Stomach (tissue), 4 donors: Measurements from ENCODE around the gene SULT1A3.

Experiments
- CTCF ChIP-seq, 7 experiments: fragments of 450-650 bp in 4 of 7; fragments of 200-600 bp in 3 of 7; sonication (generic) in 3 of 7; IDR thresholded peaks; one replicate each; pipeline ENCODE4 v1.5.1; 2016 to 2019; ENCODE audit warnings: antibody characterized with exemption in 7 of 7, control low read depth in 2 of 7, mild to moderate bottlenecking in 1 of 7
- EP300 ChIP-seq: sonication (generic); formaldehyde crosslinking; IDR thresholded peaks from one replicate; pipeline ENCODE4 v1.6.1; 2017; ENCODE audit warnings: antibody characterized with exemption
- POLR2A ChIP-seq, 4 donors: fragments of 450-650 bp; IDR thresholded peaks; one replicate each; pipeline ENCODE4 v1.6.1; 2016; ENCODE audit warnings: antibody characterized with exemption in 4 of 4, control low read depth in 2 of 4, mild to moderate bottlenecking in 1 of 4, moderate library complexity in 1 of 4
- POLR2AphosphoS5 ChIP-seq, 3 donors: sonication (generic); formaldehyde crosslinking; IDR thresholded peaks; one replicate each; pipeline ENCODE4 v1.6.1; 2016; ENCODE audit warnings: antibody characterized with exemption in 3 of 3

- TF ChIP-seq CTCF (IDR thresholded peaks at IDR 0.05) (no peak), POLR2AphosphoS5 (IDR thresholded peaks at IDR 0.05) (no peak), POLR2A (IDR thresholded peaks at IDR 0.05) (no peak), EP300 (no peak)
These were observed 11.5 kb upstream of the SULT1A3 start for GRCh38 chr16:30187556-30187865.
